WERI-Rb-1 (cell line): Measurements from ENCODE around the gene KRTAP4-3.
"Not testable (repeated sequence)": the region's sequence is repeated elsewhere in the genome, so short reads cannot be mapped to it uniquely, and the experiment has no call there.

Source experiments
- DNase-seq: peaks from one replicate; pipeline ENCODE4 v3.0.0-alpha.2; 2020
- H3K27ac ChIP-seq: fragments of 250-450 bp; sonication (Bioruptor Pico); 2 replicates; pipeline ENCODE4 v1.5.1; 2020; ENCODE audit warnings: mild to moderate bottlenecking, moderate library complexity
- H3K27me3 ChIP-seq: fragments of 250-450 bp; sonication (Bioruptor Pico); 2 replicates; pipeline ENCODE4 v1.5.1; 2021; ENCODE audit warnings: mild to moderate bottlenecking, low read depth, moderate library complexity; ENCODE audit not compliant: insufficient read depth, severe bottlenecking
- H3K36me3 ChIP-seq: fragments of 250-450 bp; sonication (Bioruptor Pico); 2 replicates; pipeline ENCODE4 v1.5.1; 2020; ENCODE audit warnings: mild to moderate bottlenecking, moderate library complexity
- H3K4me3 ChIP-seq: 2 replicates; pipeline ENCODE4 v1.5.1; 2011; ENCODE audit warnings: low read depth, mild to moderate bottlenecking, control low read depth, low read length
- H3K9me3 ChIP-seq: fragments of 250-450 bp; sonication (Bioruptor Pico); 2 replicates; pipeline ENCODE4 v1.5.1; 2021; ENCODE audit warnings: mild to moderate bottlenecking, moderate library complexity; ENCODE audit not compliant: severe bottlenecking
- CTCF ChIP-seq: IDR thresholded peaks from 2 replicates; pipeline ENCODE4 v1.5.1; 2011; ENCODE audit warnings: low read depth, mild to moderate bottlenecking, control low read depth, inconsistent platforms, low read length

KRTAP4-3 gene

GRCh38 chr17:41141361-41141760, 26.7 kb downstream of the KRTAP4-3 start:
- Histone ChIP-seq H3K27ac (no peak overlapping the region), H3K27me3 (peaks cover 83% of the 10 kb centered on the region), H3K36me3 (no peaks in the 10 kb centered on the region), H3K4me3 (no peak overlapping the region), H3K9me3 (peaks cover 10% of the 10 kb centered on the region)
- DNase-seq: no peak
- TF ChIP-seq CTCF: no peak

- no peak for TF ChIP-seq CTCF
- H3K27me3 ChIP-seq: peaks cover 79% of the 10 kb centered on the region
- peaks cover 10% of the 10 kb centered on the region for H3K9me3 ChIP-seq
- DNase-seq: no peak
- H3K36me3 ChIP-seq: no peaks in the 10 kb centered on the region
- H3K27ac ChIP-seq: no peak within 1 kb of the TSS
- H3K4me3 ChIP-seq: no peak within 1 kb of the TSS
These were observed 27.5 kb downstream of the KRTAP4-3 start, which contains the start of gene KRTAP4-6 for GRCh38 chr17:41140360-41141131. Gene KRTAP4-6 (minus strand): TSS chr17:41140544. CDS start chr17:41140487, 57 bp downstream.

GRCh38 chr17:41139865-41140264, 28.2 kb downstream of the KRTAP4-3 start:
- not testable (repeated sequence) for H3K36me3 ChIP-seq, H3K27ac ChIP-seq, H3K4me3 ChIP-seq, DNase-seq
- Histone ChIP-seq H3K27me3 (peaks cover 74% of the 10 kb centered on the region), H3K9me3 (peaks cover 10% of the 10 kb centered on the region)

GRCh38 chr17:41133880-41134735, 33.9 kb downstream of the KRTAP4-3 start:
- TF ChIP-seq CTCF: no peak
- H3K36me3 ChIP-seq: no peaks in the 10 kb centered on the region
- no peak for DNase-seq
- no peak overlapping the region for H3K27ac ChIP-seq
- no peak overlapping the region for H3K4me3 ChIP-seq
- peaks cover 67% of the 10 kb centered on the region for H3K27me3 ChIP-seq
- H3K9me3 ChIP-seq: no peaks in the 10 kb centered on the region

GRCh38 chr17:41131979-41132378, 36.0 kb downstream of the KRTAP4-3 start:
- Histone ChIP-seq H3K36me3 (no peaks in the 10 kb centered on the region), H3K27me3 (peaks cover 61% of the 10 kb centered on the region), H3K4me3 (no peak overlapping the region), H3K27ac (no peak overlapping the region), H3K9me3 (no peaks in the 10 kb centered on the region)
- DNase-seq: no peak
- no peak for TF ChIP-seq CTCF

DNA sequence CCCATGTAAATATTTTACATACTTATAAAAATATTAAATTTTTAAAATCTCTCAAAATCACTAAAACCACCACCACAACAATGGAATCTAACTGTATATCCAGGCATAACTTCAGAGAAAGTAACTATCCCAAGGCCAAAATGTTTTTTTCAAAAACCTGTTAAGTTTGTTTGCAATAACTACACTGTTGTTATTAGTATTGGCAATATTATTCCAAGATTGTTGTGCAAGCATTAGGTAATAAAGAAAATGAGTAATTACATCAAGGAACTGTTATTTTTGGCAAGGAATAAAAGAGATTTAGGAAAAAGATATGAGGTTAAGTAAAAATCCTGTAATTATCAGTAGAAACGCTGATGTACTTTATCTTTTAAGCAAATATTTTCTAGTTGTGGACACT, 40.6 kb downstream of the KRTAP4-3 start:
- peaks cover 68% of the 10 kb centered on the region for H3K27me3 ChIP-seq
- TF ChIP-seq CTCF: no peak
- H3K9me3 ChIP-seq: peaks cover under 1% of the 10 kb centered on the region
- no peaks in the 10 kb centered on the region for H3K36me3 ChIP-seq
- H3K27ac ChIP-seq: no peak overlapping the region
- no peak overlapping the region for H3K4me3 ChIP-seq
- DNase-seq: no peak
